Right cardiac atrium (tissue), 5 donors: ENCODE results near the gene RPF1. TPM values are rescaled to one million over a fixed set of nuclear protein-coding genes. Genes with fewer than 3 reads are reported as not detected.

Experiments used
- ATAC-seq, 2 donors: fragments of 200-7000 bp; cut with Tn5 transposase; one replicate each; pipeline versions ENCODE4 v1.8.0 to v1.9.1; 2020; ENCODE audit warnings: moderate library complexity in 2 of 2, mild to moderate bottlenecking in 1 of 2
- DNase-seq, 3 donors: peaks; one replicate each; pipeline ENCODE4 v3.0.0-alpha.2; 2020
- H3K27ac ChIP-seq: one replicate; pipeline ENCODE4 v1.5.1; 2013; ENCODE audit warnings: mild to moderate bottlenecking, low read length, control low read depth, moderate library complexity
- H3K27me3 ChIP-seq: one replicate; pipeline ENCODE4 v1.6.1; 2013; ENCODE audit not compliant: control insufficient read depth, insufficient read depth
- H3K4me1 ChIP-seq: one replicate; pipeline ENCODE4 v1.6.1; 2013; ENCODE audit warnings: low read length; ENCODE audit not compliant: control insufficient read depth, insufficient read depth
- H3K4me3 ChIP-seq: one replicate; pipeline ENCODE4 v1.5.1; 2013; ENCODE audit warnings: low read length, control low read depth
- H3K9me3 ChIP-seq: one replicate; pipeline ENCODE4 v1.6.1; 2013; ENCODE audit warnings: low read length; ENCODE audit not compliant: control insufficient read depth
- WGBS: extraction: QIAGEN DNeasy Blood & Tissue Kit; methylation state at CpG from one replicate; pipeline ENCODE4 v1.1.7; 2013; 5-methylcytosine and 5-hydroxymethylcytosine counted together
- intact Hi-C, 4 donors: fragments of 100-400 bp; cut with DNase I; formaldehyde crosslinking; loops; one replicate each; pipeline versions ENCODE4 v1.11.0 to v1.14.0; 2022 to 2023
- polyA plus RNA-seq: library from polyadenylated mRNA; stranded (reverse); fragments of 200-250 nt; gene quantifications from one replicate; pipeline ENCODE4 v1.2.3, GENCODE V29; 2013
- total RNA-seq, 4 donors: library from RNA; stranded (reverse); fragmentation: NEBNext Ultra II Directional; extraction: Animal tissue kit (Norgen Biotek cat#: 25700); gene quantifications; one replicate each; pipeline ENCODE4 v1.2.1, GENCODE V29; 2021
- donor health status: healthy with polysubstance abuse.
- donor health status: DM: no; HTN: yes; CAD: no.
- donor health status: DM: no; HTN: no; CAD: no.
- donor health status: DM: no; HTN: yes; CAD: no; lungs with severe emphysema.
- donor health status: DM: yes; HTN: yes; CAD: no.

Gene RPF1
- total and polyA plus RNA-seq, 5 donors = 30.0 to 37.3 (median 32.4) TPM

DNA sequence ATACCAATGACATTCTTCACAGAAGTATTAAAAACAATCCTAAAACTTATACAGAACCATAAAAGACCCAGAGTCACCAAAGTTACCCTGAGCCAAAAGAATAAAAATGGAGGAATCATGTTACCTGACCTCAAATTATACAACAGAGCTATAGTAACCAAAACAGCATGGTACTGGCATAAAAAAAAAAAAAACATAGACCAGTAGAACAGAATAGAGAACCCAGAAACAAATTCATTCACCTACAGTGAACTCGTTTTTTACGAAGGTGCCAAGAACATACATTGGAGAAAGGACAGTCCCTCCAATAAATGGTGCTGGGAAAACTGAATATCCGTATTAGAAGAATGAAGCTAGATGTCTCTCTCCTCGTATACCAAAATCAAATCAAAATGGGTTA is 30.0 kb downstream of the RPF1 start:
- Histone ChIP-seq H3K4me3 (no peak overlapping the region), H3K4me1 (no peaks in the 10 kb centered on the region), H3K9me3 (no peaks in the 10 kb centered on the region), H3K27me3 (no peaks in the 10 kb centered on the region), H3K27ac (no peak overlapping the region)
- 97% methylated on average over 4 of the region's 4 CpGs for whole genome bisulfite sequencing
- DNase-seq (no peak), ATAC-seq (no peak)
- intact Hi-C loops = no loop called here

DNA sequence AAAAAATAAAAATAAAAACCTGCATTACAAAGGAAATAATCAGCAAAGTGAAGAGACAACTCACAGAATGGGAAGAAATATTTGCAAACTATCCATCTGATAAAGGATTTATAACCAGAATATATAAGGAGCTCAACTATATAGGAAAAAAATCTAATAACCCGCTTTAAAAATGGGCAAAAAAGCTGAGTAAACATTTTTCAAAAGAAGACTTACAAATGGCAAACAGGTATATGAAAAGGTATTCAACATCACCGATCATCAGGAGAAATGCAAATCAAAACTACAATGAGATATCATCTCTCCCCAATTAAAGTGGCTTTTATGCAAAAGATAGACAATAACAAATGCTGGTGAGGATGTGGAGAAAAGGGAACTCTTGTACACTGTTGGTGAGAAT is 31.1 kb downstream of the RPF1 start:
- no peak for DNase-seq
- 49% methylated on average over 2 of the region's 2 CpGs for WGBS
- Histone ChIP-seq H3K27ac (no peak overlapping the region), H3K27me3 (no peaks in the 10 kb centered on the region), H3K4me3 (no peak overlapping the region), H3K4me1 (no peaks in the 10 kb centered on the region), H3K9me3 (no peaks in the 10 kb centered on the region)
- ATAC-seq = no peak
- intact Hi-C loops = no loop called here

DNA sequence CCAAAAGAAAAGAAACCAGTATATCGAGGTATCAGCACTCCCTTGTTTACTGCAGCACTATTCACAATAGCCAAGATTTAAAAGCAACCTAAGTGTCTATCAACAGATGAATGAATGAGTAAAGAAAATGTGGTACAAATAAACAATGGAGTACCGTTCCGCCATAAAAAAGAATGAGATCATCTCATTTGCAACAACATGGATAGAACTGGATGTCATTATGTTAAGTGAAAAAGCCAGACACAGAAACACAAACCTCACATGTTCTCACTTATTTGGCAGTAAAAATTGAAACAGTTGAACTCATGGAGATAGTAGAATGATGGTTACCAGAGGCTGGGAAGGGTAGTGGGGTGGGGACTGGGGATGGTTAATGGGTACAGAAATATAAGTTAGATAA is 31.6 kb downstream of the RPF1 start:
- H3K9me3 ChIP-seq = no peaks in the 10 kb centered on the region
- no peak overlapping the region for H3K27ac ChIP-seq
- DNase-seq (no peak), ATAC-seq (no peak)
- intact Hi-C loops = no loop called here
- no peaks in the 10 kb centered on the region for H3K4me1 ChIP-seq
- WGBS = 91% methylated on average over 3 of the region's 3 CpGs
- H3K4me3 ChIP-seq = no peak overlapping the region
- H3K27me3 ChIP-seq = no peaks in the 10 kb centered on the region

DNA sequence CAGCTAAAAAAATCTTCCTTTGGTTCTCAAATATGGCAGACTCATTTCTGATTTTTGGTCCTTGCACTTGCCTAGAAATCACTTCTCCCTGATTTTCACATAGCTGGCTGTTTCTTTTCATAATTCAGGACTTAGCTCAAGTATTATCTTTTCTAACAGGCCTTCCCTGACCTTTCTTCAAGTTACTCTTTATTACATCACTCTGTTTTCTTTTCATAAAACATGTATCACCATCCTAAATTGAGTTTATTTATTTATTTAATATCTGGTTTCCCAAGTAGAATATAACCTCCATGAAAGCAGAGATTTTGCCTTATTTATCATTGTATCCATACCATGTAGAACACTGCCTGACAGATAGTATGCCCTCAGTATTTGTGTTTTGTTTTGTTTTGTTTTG is 45.5 kb downstream of the RPF1 start:
- intact Hi-C loops = no loop called here
- H3K4me3 ChIP-seq = no peak overlapping the region
- H3K27me3 ChIP-seq = no peaks in the 10 kb centered on the region
- no peak overlapping the region for H3K27ac ChIP-seq
- no peaks in the 10 kb centered on the region for H3K4me1 ChIP-seq
- no peaks in the 10 kb centered on the region for H3K9me3 ChIP-seq
- ATAC-seq (no peak), DNase-seq (no peak)

DNA sequence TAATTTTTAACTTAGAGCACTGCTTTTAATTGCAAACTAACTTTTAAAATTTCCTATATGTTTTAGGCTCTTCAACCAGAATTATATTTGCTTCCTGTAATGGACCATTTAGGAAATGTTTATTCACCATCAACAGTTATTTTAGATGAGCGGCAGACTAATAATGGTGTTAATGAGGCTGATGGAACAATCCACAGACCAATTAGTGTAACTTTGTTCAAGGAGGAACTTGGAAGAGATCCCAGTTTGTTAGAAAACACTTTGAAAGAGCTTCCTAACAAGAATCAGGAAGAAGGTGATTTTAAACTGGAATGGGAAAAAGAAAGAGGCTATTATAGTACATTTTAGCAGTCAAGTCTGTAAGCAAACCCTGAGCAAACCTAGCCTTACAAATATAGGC is 46.7 kb downstream of the RPF1 start:
- Histone ChIP-seq H3K4me1 (no peaks in the 10 kb centered on the region), H3K4me3 (no peak overlapping the region), H3K9me3 (no peaks in the 10 kb centered on the region), H3K27ac (no peak overlapping the region), H3K27me3 (no peaks in the 10 kb centered on the region)
- intact Hi-C loops = no loop called here
- 84% methylated on average over 1 of the region's 1 CpG for WGBS
- ATAC-seq (no peak), DNase-seq (no peak)

DNA sequence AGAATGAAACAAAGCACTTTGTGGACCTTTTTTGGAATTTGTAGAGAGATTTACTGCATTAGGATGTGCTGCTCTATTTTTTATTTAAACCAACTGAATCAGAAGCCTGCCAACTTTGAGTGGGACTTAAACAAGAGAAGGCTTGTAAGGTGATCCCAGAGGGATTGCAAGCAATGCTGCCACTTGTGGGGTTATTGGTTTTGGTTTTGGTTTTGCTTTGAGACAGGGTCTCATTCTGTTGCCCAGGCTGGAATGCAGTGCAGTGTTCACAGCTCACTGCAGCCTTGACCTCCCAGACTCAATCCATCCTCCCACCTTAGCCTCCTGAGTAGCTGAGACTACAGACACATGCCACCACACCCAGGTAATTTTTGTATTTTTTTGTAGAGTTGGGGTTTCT is 59.5 kb downstream of the RPF1 start:
- no peaks in the 10 kb centered on the region for H3K4me1 ChIP-seq
- no peak overlapping the region for H3K27ac ChIP-seq
- ATAC-seq (no peak), DNase-seq (no peak)
- H3K4me3 ChIP-seq = no peak overlapping the region
- H3K9me3 ChIP-seq = no peaks in the 10 kb centered on the region
- intact Hi-C loops = no loop called here
- no peaks in the 10 kb centered on the region for H3K27me3 ChIP-seq

DNA sequence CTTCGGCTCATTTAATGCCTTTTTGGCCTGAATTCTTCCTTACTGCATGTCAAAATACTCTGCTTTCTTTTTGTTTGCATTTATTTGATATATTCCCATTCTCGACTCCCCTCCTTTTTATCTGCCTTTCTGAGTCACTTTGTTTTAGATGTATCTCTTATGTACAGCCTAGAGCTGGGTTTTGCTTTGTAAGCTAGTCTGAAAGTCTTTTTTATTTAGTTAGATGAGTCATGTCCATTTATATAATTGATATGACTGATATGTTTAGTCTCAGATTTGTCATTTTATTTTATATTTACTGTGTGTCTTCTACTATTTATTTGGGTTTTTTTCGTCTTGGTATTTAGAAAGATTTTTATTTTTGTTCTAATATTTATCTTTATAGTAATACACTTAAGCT is 60.9 kb downstream of the RPF1 start:
- no peak overlapping the region for H3K27ac ChIP-seq
- ATAC-seq = no peak
- H3K4me3 ChIP-seq = no peak overlapping the region
- H3K9me3 ChIP-seq = no peaks in the 10 kb centered on the region
- intact Hi-C loops = no loop called here
- WGBS = 90% methylated on average over 3 of the region's 3 CpGs
- DNase-seq = no peak
- no peaks in the 10 kb centered on the region for H3K4me1 ChIP-seq
- H3K27me3 ChIP-seq = no peaks in the 10 kb centered on the region

DNA sequence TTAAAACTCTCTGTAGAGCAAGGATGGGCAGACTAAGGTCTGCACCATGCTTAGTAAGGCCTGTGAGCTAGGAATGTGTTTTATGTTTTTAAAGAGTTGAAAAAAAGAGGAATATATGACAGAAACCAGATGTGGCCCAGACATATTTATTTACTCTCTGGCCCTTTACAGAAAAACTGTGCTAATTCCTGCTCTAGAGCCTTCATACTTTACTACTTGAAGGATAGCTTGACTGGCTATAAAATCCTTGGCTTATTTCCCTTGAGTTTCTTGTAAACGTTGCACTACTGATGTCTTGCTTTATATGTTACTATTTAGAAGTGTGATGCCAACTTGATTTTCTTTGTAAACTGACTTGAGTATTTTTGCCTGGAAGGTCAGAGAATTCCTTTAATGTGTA is 61.7 kb downstream of the RPF1 start:
- Histone ChIP-seq H3K9me3 (no peaks in the 10 kb centered on the region), H3K4me1 (no peaks in the 10 kb centered on the region), H3K27ac (no peak overlapping the region), H3K27me3 (no peaks in the 10 kb centered on the region), H3K4me3 (no peak overlapping the region)
- no peak for DNase-seq
- no peak for ATAC-seq
- intact Hi-C loops = no loop called here
- 54% methylated on average over 1 of the region's 1 CpG for WGBS

DNA sequence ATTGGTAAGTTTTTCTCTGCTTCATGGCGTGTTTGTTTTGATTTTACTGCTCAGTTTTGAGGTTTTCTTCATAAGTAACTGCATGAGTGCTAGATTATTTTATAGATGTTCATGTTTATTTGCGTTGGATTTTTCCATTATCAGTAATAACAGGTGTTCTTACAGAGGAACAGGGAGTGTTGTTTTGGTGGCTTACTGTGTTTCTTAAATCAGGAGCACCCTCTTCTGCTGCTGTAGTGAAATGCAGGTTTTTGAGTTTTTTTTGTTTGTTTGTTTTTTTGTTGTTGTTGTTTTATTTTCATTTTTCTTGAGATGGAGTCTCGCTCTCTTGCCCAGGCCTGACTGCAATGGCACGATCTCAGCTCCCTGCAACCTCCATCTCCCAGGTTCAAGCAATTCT is 62.6 kb downstream of the RPF1 start:
- 91% methylated on average over 4 of the region's 4 CpGs for WGBS
- no peak for ATAC-seq
- H3K9me3 ChIP-seq = no peaks in the 10 kb centered on the region
- no peaks in the 10 kb centered on the region for H3K27me3 ChIP-seq
- no peak overlapping the region for H3K27ac ChIP-seq
- H3K4me3 ChIP-seq = no peak overlapping the region
- H3K4me1 ChIP-seq = no peaks in the 10 kb centered on the region
- intact Hi-C loops = no loop called here
- no peak for DNase-seq

Other genes with a start within 250 kb of the RPF1 start
- gene SAMD13, start 177.6 kb upstream of the RPF1 start, total RNA-seq = 1 to 10 TPM in 3 of 4 donors, under 1 TPM in 1; 0.92 to 2.9 (median 1.7) TPM
- gene SAMD13, start 177.6 kb upstream of the RPF1 start, polyA plus RNA-seq = 1.2 TPM
- gene DNASE2B, start 80.8 kb upstream of the RPF1 start, total RNA-seq = not detected
- not detected for gene DNASE2B, start 80.8 kb upstream of the RPF1 start, polyA plus RNA-seq
- gene SPATA1, start 27.1 kb downstream of the RPF1 start, total RNA-seq = 1 to 10 TPM in 3 of 4 donors, under 1 TPM in 1; 0.69 to 2.5 (median 1.5) TPM
- gene SPATA1, start 27.1 kb downstream of the RPF1 start, polyA plus RNA-seq = 0.57 TPM
- gene GNG5, start 27.3 kb downstream of the RPF1 start, total RNA-seq = 100 to 1,000 TPM; 149 to 162 (median 155) TPM
- gene GNG5, start 27.3 kb downstream of the RPF1 start, polyA plus RNA-seq = 341 TPM
- 10 to 100 TPM in 3 of 4 donors, 1 to 10 TPM in 1; 8.4 to 13.3 (median 10.9) TPM for gene CTBS, start 95.2 kb downstream of the RPF1 start, total RNA-seq
- gene CTBS, start 95.2 kb downstream of the RPF1 start, polyA plus RNA-seq = 5.0 TPM
- 10 to 100 TPM; 18.4 to 28.6 (median 22.8) TPM for gene SSX2IP, start 211.2 kb downstream of the RPF1 start, total RNA-seq
- gene SSX2IP, start 211.2 kb downstream of the RPF1 start, polyA plus RNA-seq = 7.7 TPM